Right lobe of liver (tissue), 4 donors: ENCODE data around the gene CACNB2.

ENCODE experiments used
- CTCF ChIP-seq, 4 donors: fragments of 200-600 bp in 3 of 4; fragments of 450-650 bp in 1 of 4; IDR thresholded peaks; one replicate each; pipeline versions ENCODE4 v1.5.1 to v1.8.0; 2016 to 2022; ENCODE audit warnings: antibody characterized with exemption in 4 of 4, mild to moderate bottlenecking in 2 of 4
- POLR2A ChIP-seq: fragments of 450-650 bp; IDR thresholded peaks from one replicate; pipeline ENCODE4 v1.6.1; 2017; ENCODE audit warnings: antibody characterized with exemption, mild to moderate bottlenecking
- donor health status: DM: no; HTN: no; CAD: no.
- donor health status: DM: no; HTN: no; CAD: no.
- donor health status: DM: no; HTN: yes; CAD: no.

GRCh38 chr10:18100669-18101068, 39.6 kb upstream of the CACNB2 start:
- no peak for TF ChIP-seq CTCF (IDR thresholded peaks at IDR 0.05)
- TF ChIP-seq POLR2A = no peak
